Measurements from ENCODE around the gene AKAP7.
A peak's percentile ranks its signal among the peaks of the same experiment; 100 is the strongest.

The AKAP7 gene

DNA sequence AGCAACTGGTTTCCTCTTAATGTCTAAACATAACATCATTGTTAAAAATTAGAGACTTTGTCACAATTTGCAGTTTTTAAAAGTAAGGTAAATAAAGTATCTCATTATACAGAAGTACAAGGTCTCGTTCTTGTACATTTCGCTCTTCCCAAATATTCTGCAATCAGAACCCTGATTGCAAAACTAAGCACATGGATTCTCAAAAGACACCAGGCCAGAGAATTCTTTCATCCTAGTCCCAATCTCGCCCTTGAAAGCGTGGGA lies 355 bp upstream of the AKAP7 start:
- DNase-seq = no peak

DNA sequence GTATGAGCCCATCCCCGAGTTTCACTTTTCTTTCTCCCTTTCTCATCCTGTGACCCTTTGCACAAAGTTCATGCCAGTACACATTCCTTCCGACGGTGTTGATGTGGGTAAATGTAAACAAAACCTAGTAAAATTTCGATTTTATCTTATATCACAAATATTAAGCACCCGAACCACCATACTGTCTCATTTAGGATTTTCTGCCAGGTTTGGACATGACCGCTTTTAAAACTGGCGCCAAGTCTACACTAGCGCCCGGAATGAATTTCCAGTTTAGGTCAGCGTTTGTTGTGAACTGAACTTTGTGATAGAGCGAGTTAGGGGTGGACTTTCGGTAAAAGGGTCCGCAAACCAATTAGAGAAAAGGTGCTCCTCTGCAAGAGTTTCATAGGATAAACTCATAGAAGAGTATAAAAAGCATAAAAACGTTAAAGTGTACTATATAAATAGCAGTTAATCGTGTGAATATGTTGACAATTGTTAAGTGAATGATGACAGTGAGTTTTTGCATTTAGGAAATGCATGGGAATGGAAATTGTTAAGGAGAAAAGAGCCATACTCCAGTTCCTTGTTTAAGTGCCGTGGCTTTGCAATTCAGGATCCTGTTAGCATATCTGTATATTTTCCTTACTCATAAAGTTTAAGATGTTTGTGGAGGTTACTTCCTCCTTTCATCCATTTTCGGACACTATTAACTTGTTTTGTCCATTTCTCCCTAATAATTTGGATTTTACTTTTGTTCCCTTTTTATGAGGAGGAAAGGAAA lies 937 bp downstream of the AKAP7 start:
- DNase-seq = no peak

DNA sequence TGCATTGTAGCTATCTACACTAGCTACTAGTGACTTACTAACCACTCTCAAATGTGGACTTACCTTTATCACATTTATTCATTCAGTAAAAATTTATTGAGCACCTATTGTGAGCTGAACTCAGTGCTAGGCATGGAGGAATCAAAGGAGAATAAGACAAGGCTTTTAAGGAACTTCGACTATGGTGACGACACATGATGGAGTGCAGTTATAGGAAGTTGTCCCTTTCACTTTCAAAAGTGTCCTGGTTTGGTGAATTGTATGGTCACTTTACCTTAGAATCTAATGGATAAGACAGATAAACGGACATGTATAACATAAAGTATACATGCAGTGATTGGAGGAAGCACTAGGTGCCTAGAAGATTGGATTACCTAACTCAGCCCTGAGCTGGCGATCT lies 4.3 kb downstream of the AKAP7 start:
- no peak for DNase-seq

DNA sequence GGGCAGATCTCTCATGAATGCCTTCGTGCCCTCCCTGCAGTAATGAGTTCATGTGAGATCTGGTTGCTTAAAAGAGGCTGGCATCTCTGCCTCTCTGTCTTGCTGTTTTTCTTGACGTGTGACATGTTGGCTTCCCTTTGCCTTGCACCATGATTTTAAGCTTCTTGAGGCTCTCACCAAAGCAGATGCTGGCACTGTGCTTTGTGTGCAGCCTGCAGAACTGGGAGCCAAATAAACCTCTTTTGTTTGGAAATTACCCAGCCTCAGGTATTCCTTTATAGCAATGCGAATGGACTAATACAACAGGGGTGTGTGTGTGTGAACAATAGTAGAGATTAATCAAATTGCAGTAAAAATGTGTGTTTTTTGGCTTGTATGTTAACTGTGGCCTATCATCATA lies 8.1 kb downstream of the AKAP7 start:
- DNase-seq = no peak

DNA sequence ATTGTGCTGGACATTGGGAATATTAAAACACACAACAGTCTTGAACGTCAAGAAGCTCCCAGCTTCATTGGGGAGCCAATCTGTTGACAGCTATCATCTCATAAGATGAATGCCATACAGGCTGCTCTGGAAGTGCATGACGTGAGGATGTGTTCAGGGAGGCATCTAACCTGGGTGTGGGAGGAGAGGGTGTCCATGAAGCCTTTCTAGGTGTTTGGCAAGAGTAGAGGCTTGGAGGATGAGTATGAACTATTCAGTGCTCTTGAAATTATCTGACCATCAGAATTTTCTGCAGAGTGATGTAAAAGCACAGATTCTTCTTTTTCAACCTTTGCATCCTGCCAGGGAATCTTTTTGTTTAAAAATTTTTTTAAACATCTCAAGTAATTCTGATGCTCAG lies 11.6 kb downstream of the AKAP7 start:
- no peak for DNase-seq

DNA sequence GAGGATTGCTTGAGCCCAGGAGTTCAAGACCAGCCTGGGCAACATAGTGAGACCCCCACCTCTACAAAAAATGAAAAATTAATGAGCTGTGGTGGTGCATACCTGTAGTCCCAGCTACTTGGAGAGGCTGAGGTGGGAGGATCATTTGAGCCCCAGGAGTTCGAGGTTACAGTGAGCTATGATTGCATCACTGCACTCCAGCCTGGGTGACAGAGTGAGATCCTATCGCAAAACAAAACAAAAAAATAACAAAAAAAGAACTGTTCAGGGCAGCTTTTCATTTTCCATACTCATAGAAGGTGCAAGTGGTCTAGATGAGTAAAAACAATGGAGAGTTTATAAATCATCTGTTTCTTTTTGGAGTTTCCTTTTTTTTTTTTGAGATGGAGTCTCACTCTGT lies 21.1 kb downstream of the AKAP7 start:
- DNase-seq = no peak

DNA sequence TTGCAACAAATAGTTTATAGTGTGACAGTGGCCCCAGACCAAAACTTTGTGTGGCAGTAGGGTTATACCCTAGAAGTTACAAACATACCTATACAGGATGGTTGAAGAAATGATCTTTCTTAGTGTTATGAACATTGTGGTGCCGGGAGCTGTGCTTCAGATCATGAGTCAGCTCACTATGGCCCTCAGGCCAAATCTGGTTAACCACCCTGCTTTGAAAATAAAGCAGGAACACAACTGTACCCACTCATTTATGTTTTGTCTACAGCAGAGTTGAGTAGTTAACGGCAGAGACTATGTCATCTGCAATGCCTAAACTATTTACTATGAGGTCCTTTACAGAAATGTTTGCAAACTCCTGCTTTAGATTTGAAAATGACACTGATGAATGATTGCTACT lies 24.3 kb downstream of the AKAP7 start:
- DNase-seq = no peak

DNA sequence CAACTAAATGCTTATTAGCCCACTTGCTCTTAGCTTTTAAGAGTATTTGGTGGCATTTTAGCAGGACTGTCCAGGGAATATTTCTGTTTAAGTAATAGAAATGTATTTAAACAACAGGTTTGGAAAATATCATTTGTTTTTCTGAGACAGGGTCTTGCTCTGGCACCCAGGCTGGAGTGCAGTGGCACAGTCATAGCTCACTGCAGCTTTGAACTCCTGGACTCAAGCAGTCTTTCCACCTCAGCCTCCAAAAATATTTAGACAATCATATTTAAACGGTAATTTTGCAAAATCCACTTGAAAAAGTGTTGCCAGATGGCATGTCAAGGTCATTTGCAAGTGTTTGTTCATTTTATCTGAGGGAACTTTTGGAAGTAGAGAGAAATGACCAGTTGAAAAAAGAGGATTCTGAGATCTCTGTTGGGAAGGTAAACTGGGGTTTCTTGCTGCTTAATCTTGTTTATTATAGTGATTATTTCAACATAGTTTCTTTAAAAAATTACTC lies 25.0 kb downstream of the AKAP7 start:
- DNase-seq = no peak

DNA sequence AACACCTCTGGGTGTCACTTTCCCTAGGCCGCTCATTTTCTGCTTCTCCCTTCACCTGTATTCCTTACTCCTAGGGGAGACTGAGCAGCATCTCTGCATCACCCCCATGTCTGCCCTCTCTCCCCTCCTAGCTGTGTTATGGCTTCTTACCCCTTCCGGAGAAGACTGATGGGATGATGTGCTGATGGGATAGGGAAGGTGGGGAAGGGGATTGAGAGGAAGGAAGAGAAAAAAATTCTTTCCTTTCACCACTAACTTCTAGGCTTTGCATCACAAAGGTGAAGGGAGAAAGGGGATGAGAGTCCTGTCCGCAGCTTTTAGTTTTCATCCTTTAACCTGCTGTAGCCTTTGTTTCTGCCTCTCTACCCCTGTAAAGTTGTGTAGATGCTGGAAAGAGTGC lies 26.7 kb downstream of the AKAP7 start:
- no peak for DNase-seq

DNA sequence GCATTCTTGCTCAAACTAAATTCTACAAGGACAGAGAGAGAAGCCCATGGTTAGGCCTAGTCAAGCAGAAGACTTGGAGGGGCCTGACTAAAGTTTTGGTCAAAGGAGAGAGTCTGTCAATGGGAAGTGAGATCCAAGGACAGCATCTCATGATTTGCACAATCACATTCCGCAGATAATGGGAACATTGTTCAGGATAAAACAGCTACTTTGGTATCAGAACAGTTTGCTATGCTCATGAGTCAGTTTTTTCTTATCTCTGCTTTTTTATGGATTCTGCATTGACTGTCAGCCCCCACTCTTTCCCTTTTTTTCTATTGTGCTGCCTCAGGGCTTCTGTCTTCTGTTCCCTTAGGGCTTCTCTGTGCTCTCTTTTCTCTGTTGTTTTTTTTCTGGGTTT lies 28.6 kb downstream of the AKAP7 start:
- DNase-seq = no peak

DNA sequence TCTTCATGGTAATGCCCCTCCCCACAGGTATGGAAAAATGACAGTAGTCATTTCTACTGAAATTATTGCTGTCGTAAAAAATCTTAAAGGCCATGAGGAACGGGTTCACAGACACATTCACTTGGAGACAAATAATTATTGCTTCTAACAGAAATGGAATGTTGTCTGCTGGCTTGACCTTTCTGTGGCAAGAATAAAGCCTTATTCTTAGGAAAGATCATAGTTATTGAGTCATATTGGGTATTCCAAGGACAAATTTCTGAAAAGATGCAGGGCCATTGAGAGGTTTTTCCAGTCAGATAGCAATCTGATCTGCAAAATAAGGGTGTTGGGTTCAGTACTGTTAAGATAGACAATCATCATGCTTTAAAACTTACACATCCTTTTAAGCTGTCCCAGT lies 29.2 kb downstream of the AKAP7 start:
- no peak for DNase-seq

DNA sequence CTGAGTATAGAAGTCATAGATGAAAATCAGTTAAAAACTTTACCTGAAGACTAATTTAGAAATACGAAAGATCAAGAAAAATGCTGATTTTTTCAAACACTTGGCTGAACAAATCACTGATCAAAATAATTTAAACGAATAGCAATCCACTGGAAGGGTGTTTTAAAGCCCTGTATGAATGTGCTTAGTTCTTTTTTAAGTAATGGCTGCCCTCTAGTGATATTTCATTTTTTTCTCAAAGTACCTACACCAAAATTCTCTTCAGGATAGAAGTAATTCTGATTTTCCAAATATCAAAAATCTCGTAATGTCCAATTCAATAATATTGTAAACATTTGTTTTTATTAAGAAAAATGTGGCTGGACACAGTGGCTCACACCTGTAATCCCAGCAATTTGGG lies 32.5 kb downstream of the AKAP7 start:
- DNase-seq = no peak

DNA sequence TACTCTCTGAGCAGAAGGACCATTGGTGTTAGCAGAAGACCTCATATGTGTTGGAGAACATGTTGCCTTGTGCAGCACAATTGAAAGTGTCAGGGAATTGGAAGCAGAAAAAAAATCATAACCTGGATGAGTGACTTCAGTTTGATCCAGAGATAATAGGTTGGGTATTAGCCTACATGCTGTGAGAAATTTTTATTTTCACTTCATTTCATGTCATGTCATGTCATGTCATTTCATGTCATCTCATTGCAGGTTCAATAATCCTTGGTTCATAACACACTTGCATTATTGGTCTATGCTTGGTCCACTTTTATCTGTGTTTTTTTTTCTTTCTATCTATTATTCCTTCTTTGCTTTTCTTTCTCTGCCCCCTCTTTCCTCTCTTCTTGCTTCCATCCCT lies 34.3 kb downstream of the AKAP7 start:
- no peak for DNase-seq

DNA sequence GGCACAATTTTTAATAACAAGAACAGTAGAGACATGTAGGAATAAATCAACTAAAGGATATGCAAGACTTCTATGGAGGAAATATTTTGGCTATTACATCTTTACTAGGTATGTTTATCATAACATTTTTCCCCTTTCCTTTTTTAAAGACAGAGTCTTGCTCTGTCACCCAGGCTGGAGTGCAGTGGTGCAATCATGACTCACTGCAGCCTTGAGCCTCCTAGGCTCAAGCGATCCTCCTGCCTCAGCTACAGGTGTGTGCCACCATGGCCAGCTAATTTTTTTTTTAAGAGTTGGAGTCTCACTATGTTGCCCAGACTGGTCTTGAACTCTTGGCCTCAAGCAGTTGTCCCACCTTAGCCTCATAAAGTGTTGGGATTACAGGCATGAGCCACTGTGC lies 37.0 kb downstream of the AKAP7 start:
- DNase-seq = no peak

DNA sequence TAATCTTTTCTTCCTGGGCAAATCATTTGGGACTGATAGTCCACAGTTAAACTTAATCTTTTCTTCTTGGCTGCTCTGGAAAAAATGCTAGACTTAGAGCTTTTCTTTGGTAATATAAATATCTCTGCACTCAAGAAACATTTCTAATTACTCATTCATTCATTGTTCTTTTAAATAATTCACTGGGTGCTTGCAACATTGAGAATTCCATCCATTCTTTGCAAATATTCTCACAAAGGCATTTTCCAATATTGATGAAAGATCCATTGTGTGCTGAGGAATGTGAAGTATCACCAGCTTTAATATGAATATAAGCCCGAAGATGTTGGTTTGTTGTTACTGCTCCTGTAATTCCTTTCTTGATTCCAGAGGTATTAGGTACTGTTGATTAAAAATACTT lies 38.4 kb downstream of the AKAP7 start:
- no peak for DNase-seq

DNA sequence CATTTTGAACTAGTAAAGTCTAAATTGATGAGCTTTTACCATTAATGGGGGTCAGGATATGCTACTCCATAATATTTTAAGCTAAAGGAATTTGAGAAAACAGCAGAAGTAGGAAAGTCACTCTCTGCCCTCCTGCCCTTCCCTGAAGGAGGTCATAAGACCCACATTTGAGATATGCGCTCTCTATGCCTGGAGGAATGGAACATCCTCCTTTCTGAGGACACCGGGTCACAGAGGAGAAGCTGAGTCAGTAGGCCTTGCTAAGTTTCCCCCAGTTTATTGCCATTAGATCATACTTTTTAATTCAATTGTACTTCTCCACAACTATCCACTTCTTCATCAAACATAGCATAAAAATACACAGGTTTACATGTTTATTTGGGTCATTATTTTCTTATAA lies 40.3 kb downstream of the AKAP7 start:
- DNase-seq = no peak

DNA sequence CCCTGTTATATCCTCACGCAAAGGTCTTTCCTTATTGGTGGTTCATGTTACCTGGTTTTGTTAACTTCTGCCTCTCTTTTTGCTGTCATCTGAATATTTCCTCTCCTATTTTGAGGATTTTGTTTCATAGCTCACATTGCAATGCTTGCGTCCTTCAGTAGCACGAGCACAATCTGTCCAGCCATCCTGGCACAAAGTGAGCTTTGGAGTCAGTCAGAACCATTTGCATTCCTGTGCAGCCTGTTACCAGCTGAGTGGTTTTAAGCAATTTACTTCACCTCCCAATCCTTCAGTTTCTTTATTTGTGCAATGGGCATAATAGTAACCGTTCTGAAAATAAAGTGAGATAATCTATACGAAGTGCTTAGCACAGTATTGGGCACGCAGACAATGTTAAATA lies 42.7 kb downstream of the AKAP7 start:
- DNase-seq = no peak

DNA sequence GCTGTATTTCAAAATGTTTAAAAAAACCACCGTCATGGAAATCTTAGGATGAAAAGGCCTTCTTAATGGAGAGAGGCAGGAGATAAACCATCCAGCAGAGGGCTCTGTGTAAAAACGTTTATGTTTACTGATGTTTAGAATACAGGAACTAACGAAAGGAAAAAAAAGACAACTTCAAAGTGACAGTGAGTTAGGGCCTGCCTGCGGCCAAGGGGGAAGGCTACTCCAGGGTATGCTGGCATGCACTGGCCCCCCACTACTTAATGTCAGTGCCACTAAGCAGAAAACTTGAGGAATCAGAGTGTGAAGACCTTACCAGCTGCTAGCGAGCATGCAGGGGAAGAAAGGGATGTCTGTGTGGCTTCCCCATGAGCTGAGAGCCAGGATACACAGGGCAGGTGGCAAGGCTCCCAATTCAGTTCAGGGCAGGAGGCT lies 47.7 kb downstream of the AKAP7 start:
- DNase-seq = peak in 1 of 2 experiments; percentile 35

DNA sequence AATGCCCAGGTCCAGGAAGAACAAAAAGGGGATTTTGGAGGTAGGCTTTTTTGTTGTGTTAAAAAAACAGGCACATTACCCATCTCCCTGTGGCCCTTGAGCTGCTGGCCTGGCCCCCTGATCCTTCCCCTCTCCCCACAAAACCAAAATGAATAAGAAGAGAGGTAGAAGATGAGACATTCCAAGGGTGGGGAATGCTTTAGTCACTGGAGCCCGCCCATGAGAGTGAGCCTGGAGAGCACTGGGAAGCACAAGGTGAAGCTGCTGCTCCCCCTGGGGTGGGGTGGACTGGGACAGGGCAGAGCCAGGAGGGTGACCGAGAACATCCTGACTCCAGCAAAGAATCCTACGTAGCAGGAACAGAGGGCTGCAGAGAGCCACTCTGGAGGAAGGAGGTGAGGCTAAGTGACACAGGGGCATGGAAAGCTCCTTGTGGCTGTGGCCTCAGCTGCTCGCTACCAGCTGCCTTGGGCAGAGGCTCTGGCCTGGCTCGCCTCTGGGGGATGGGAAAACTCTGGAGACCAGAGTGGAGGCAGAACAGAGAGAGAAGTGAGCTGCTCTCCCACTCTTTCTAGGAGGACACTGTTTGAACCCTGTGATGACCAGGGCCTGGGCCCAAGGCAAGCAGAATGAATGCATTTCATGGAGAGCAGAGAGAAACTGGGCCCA lies 48.3 kb downstream of the AKAP7 start:
- DNase-seq = no peak

DNA sequence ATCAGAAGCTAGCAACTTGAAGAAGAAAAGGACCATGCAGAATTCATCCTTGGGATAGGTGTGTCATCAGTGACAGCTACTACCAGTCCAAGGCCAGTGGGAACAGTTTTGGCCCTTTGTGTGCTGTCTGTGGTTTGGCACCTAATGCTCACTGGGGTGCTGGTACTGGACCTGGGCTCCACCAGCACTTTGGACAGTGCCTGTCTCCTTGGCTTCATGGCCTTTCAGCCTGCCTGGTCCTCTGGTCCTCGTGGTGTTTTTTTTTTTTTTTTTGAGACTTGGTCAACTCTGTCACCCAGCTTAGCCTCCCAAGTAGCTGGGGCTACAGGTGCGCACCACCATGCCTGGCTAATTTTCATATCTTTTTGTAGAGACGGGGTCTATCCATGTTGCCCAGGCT lies 56.3 kb downstream of the AKAP7 start:
- DNase-seq = no peak

DNA sequence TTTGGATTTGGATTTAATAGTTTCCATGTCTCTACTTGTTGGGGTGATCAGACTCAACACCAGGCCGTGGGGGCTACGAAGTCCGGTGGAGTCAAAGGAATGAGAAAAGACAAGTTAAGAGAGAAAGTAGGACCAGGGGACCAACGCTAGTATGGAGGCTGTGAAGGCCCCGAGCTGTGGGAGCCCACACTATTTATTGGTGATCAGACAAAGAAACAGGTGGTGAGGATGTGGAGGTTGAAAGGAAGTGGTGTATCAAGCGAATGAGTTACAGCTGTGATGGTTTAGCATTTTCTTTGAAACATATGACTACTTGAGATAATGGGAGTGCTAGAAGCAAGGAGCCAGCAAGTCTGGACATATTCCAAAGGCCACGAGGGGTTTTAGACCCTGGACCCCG lies 62.4 kb downstream of the AKAP7 start:
- no peak for DNase-seq

DNA sequence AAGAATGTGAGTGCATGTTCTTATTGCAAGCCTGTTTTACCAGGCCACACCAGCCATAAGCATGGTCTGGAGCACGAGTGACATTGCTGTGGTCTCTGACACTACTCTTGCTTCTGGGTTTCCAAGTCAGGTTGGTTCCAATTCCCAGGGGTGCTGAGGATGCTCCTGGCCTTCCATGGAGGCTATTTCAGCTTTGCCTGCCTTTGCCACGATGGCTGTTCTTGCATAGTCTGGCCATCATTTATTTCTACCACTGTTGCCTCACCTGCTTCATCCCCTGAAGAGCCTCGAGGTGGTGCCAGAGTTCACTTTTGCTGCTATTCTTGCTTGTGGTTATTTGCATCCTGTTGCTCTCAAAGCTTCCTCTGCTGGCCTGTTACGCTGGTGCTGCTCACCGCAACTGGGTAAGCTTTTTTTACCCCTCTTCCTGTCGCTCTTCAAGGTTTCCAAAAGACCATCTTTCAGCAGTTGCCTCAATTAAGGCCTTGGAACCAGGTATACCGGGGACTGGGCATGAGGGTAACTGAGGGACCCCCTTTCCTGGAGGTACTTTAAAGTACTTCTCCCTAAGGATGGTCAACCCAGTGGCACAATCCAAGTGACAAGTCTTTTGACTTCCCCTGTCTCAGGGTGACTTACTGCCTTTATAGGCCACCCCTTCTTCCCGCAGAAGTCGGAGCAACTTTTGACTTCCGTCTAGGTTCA lies 64.5 kb downstream of the AKAP7 start:
- DNase-seq = peak; percentile 76 to 77

DNA sequence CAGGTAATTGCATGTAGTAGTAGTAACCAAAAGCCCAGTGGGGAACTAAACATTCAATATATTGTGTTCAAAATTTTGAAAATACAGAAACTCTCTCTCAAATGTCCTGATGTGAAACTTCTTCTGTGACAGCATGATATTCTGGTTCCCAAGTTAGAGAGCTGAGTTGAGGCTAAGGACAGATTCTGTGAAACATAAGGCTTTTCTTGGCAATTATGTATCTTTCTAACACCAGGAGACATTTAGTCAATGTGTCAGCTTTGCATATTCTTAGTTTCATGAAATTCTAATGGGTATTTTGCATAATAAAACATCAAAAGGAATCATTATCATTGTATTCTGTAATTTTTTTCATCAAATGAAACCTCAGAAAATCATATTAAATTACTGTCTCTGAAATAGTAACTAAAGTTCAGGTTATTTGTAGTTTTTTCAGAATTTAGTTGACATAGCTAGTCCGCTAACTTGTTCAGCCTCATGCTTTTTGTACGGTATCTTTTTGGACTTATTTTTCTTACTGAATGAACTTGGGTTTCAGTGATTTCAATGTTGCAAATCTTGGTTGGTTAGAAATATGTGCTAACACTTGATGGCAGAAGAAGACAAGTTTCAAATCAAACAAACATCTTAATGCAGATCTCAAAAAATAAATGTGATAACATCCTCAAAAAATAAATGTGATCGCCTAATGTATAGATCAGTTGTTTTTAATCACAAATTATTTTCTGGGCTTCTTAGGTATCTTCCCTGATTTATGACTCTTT lies 70.4 kb downstream of the AKAP7 start:
- DNase-seq = no peak
